Keratinocyte (primary cell): ENCODE results near the gene GHRHR.

Experiments used
- CTCF ChIP-seq, 3 experiments: IDR thresholded peaks in 1 of 3; conservative IDR thresholded peaks in 1 of 3; optimal IDR thresholded peaks in 1 of 3; 2 replicates in 2 of 3; 3 replicates in 1 of 3; pipeline versions ENCODE3 to v1.5.1; 2011; ENCODE audit warnings: low read length in 3 of 3, mild to moderate bottlenecking in 3 of 3, moderate library complexity in 2 of 3, control low read depth in 1 of 3, inconsistent platforms in 1 of 3; ENCODE audit not compliant: insufficient read depth in 2 of 3; ENCODE audit errors: extremely low read depth in 1 of 3
- EZH2 ChIP-seq: IDR thresholded peaks from one replicate; pipeline ENCODE4 v1.6.1; 2012; ENCODE audit warnings: inconsistent platforms, mild to moderate bottlenecking, low read length, moderate library complexity

GRCh38 chr7:30925117-30925516 lies 38.6 kb upstream of the GHRHR start:
- TF ChIP-seq CTCF (optimal IDR thresholded peaks at IDR 0.05 in 1 of 3, IDR thresholded peaks at IDR 0.05 in 1 of 3, conservative IDR thresholded peaks at IDR 0.05 in 1 of 3; ENCODE audit: extremely low read depth in 1 of 3, insufficient read depth in 2 of 3, low read length in 3 of 3): no peak
- no peak for TF ChIP-seq EZH2
